Endothelial cell of umbilical vein (primary cell): ENCODE measurements around the gene PLEKHG4B. TPM values are rescaled to one million over a fixed set of nuclear protein-coding genes. Genes with fewer than 3 reads are reported as not detected.

Experiments used
- BruUV-seq: library from RNA; stranded (reverse); fragments of 400-500 nt; replicated peaks from 2 replicates; lab custom pipeline; 2021; lab: Mats Ljungman, UMichigan
- CTCF ChIA-PET: fragments of 300-600, 350-600 bp; sonication (Branson Sonifier 250); formaldehyde crosslinking; loops from one replicate; lab custom pipeline; 2021; ENCODE audit warnings: antibody characterized with exemption, inconsistent platforms; lab: Charles Lee
- POLR2A ChIA-PET: fragments of 300-600, 350-600 bp; sonication (Branson Sonifier 250); formaldehyde crosslinking; loops from one replicate; lab custom pipeline; 2021; ENCODE audit warnings: antibody characterized with exemption, inconsistent platforms; lab: Charles Lee
- DNase-seq: peaks from one replicate; pipeline ENCODE4 v3.0.0-alpha.2; 2011; ENCODE audit warnings: low read depth, low spot score
- FAIRE-seq: peaks from 2 replicates; lab custom pipeline; 2011; peaks lifted over from hg19 to GRCh38; lab: Jason Lieb, UNC
- H2AFZ ChIP-seq: 2 replicates; pipeline ENCODE4 v1.6.0; 2012; ENCODE audit warnings: low read depth, low read length, control low read depth, inconsistent platforms
- H3K27ac ChIP-seq: 2 replicates; pipeline ENCODE4 v1.5.1; 2011; ENCODE audit warnings: low read depth, mild to moderate bottlenecking, control low read depth, low read length, moderate library complexity; ENCODE audit not compliant: insufficient read depth
- H3K27me3 ChIP-seq, 2 experiments: 2 replicates each; pipeline versions ENCODE4 v1.6.0 to v1.6.1; 2011; ENCODE audit warnings: low read length in 2 of 2, mixed read lengths in 1 of 2; ENCODE audit not compliant: control insufficient read depth in 2 of 2, insufficient read depth in 2 of 2
- H3K36me3 ChIP-seq, 2 experiments: 2 replicates in 1 of 2; 3 replicates in 1 of 2; pipeline ENCODE4 v1.5.1; 2011; ENCODE audit warnings: low read length in 2 of 2, mild to moderate bottlenecking in 1 of 2, moderate library complexity in 1 of 2; ENCODE audit not compliant: control insufficient read depth in 2 of 2, insufficient read depth in 2 of 2; ENCODE audit errors: extremely low read depth in 1 of 2
- H3K4me1 ChIP-seq: 3 replicates; pipeline ENCODE4 v1.5.1; 2011; ENCODE audit warnings: mild to moderate bottlenecking, low read length; ENCODE audit not compliant: control insufficient read depth, insufficient read depth; ENCODE audit errors: extremely low read depth
- H3K4me2 ChIP-seq: 2 replicates; pipeline ENCODE4 v1.6.1; 2011; ENCODE audit warnings: low read length, control low read depth, mixed read lengths; ENCODE audit not compliant: insufficient read depth
- H3K4me3 ChIP-seq, 3 experiments: fragments of 200-600 bp in 1 of 3; sonication (generic), shearing (Covaris generic) in 1 of 3; replicated peaks in 1 of 3; 2 replicates each; pipeline ENCODE4 v1.5.1; 2011 to 2016; ENCODE audit warnings: control low read depth in 3 of 3, low read length in 3 of 3, mild to moderate bottlenecking in 2 of 3, inconsistent platforms in 1 of 3, low read depth in 1 of 3, moderate library complexity in 1 of 3; ENCODE audit not compliant: insufficient read depth in 1 of 3
- H3K79me2 ChIP-seq: 2 replicates; pipeline ENCODE4 v1.6.0; 2012; ENCODE audit warnings: low read length, inconsistent platforms; ENCODE audit not compliant: control insufficient read depth, insufficient read depth
- H3K9ac ChIP-seq: replicated peaks from 2 replicates; pipeline ENCODE3; 2011; ENCODE audit warnings: low read length, control low read depth; ENCODE audit not compliant: insufficient read depth; ENCODE audit errors: extremely low read depth
- H3K9me1 ChIP-seq: replicated peaks from 3 replicates; pipeline ENCODE4 v1.6.0; 2011; ENCODE audit warnings: mild to moderate bottlenecking, low read length; ENCODE audit not compliant: control insufficient read depth, insufficient read depth; ENCODE audit errors: extremely low read depth
- H3K9me3 ChIP-seq: replicated peaks from 2 replicates; pipeline ENCODE4 v1.5.1; 2012; ENCODE audit warnings: low read length, inconsistent platforms; ENCODE audit not compliant: control insufficient read depth, insufficient read depth
- H4K20me1 ChIP-seq: replicated peaks from 2 replicates; pipeline ENCODE3; 2011; ENCODE audit warnings: mild to moderate bottlenecking, low read length; ENCODE audit not compliant: control insufficient read depth, insufficient read depth; ENCODE audit errors: extremely low read depth
- CTCF ChIP-seq, 2 donors: IDR thresholded peaks; 1 replicate in 1 of 2; 2 replicates in 1 of 2; pipeline ENCODE4 v1.5.1; 2011; ENCODE audit warnings: low read length in 2 of 2, mild to moderate bottlenecking in 2 of 2, moderate library complexity in 2 of 2, control low read depth in 1 of 2, inconsistent platforms in 1 of 2, low read depth in 1 of 2; ENCODE audit not compliant: insufficient read depth in 1 of 2; ENCODE audit errors: extremely low read depth in 1 of 2
- EZH2 ChIP-seq: IDR thresholded peaks from 2 replicates; pipeline ENCODE4 v1.6.1; 2012; ENCODE audit warnings: borderline replicate concordance, low read depth, mild to moderate bottlenecking, moderate library complexity, low read length, inconsistent platforms; ENCODE audit not compliant: severe bottlenecking
- FOS ChIP-seq: IDR thresholded peaks from 2 replicates; pipeline ENCODE4 v1.6.1; 2011; ENCODE audit warnings: mild to moderate bottlenecking, low read length, moderate library complexity, borderline replicate concordance; ENCODE audit not compliant: insufficient read depth
- GATA2 ChIP-seq: IDR thresholded peaks from 2 replicates; pipeline ENCODE4 v1.7.0; 2011; ENCODE audit warnings: low read depth, mild to moderate bottlenecking, moderate library complexity, mixed read lengths, low read length; ENCODE audit not compliant: insufficient read length, insufficient read depth
- JUN ChIP-seq: IDR thresholded peaks from 2 replicates; pipeline ENCODE4 v1.6.1; 2011; ENCODE audit warnings: borderline replicate concordance, low read depth; ENCODE audit not compliant: insufficient read length, insufficient read depth
- MAX ChIP-seq: IDR thresholded peaks from 2 replicates; pipeline ENCODE4 v1.6.1; 2011; ENCODE audit not compliant: insufficient read depth, insufficient read length
- MYC ChIP-seq: IDR thresholded peaks from one replicate; pipeline ENCODE4 v1.6.1; 2011; ENCODE audit warnings: mild to moderate bottlenecking, low read depth, low read length
- POLR2A ChIP-seq: IDR thresholded peaks from 2 replicates; pipeline ENCODE4 v1.6.1; 2012; ENCODE audit warnings: low read depth, mild to moderate bottlenecking, control low read depth, low read length
- POLR2AphosphoS5 ChIP-seq: IDR thresholded peaks from 2 replicates; pipeline ENCODE4 v1.6.1; 2012; ENCODE audit warnings: low read depth, mild to moderate bottlenecking, control low read depth, low read length, moderate library complexity; ENCODE audit not compliant: insufficient read depth
- dilution Hi-C: fragments of 300-500 bp; cut with MboI; formaldehyde crosslinking; loops from one replicate; pipeline ENCODE4 v1.15.0; 2019; ENCODE audit warnings: low sequenced_read_pairs; ENCODE audit not compliant: extremely low pct_ligation_motif_present
- intact Hi-C: fragments of 100-400 bp; cut with micrococcal nuclease; formaldehyde crosslinking; loops from one replicate; pipeline ENCODE4 v1.10.0; 2022
- polyA plus RNA-seq, 4 experiments: library from polyadenylated mRNA; depleted of rRNA in 3 of 4; stranded (reverse) in 3 of 4; unstranded in 1 of 4; fragments of >200 nt; gene quantifications; 2 replicates each; pipeline versions ENCODE4 v1.2.1 to v1.2.3, GENCODE V29; 2011 to 2012; ENCODE audit warnings: missing spikeins in 1 of 4
- total RNA-seq: library from RNA; stranded (reverse); gene quantifications from 2 replicates; pipeline ENCODE4 v1.2.3, GENCODE V29; 2021

The PLEKHG4B gene
- total and polyA plus RNA-seq, 2 donors (not counting 3 experiments of a cell fraction or from before 2014, with no cell fraction given) = not detected

- no peak overlapping the region for H3K4me2 ChIP-seq
- H4K20me1 ChIP-seq = no peaks in the 10 kb centered on the region
- H3K27me3 ChIP-seq = no peaks in the 10 kb centered on the region
- intact Hi-C loops = no loop called here
- dilution Hi-C loops = no loop called here
- H3K9me1 ChIP-seq = no peaks in the 10 kb centered on the region
- no peak overlapping the region for H3K4me3 ChIP-seq
- ChIA-PET CTCF (no interaction called here), POLR2A (no interaction called here)
- no peak for DNase-seq
- H3K9ac ChIP-seq = no peak overlapping the region
- H3K4me1 ChIP-seq = no peaks in the 10 kb centered on the region
- FAIRE-seq = no peak
- no peak overlapping the region for H3K27ac ChIP-seq
- no peaks in the 10 kb centered on the region for H3K79me2 ChIP-seq
- no peak for TF ChIP-seq MAX
- no peak for TF ChIP-seq EZH2
- TF ChIP-seq GATA2 = no peak
- H3K9me3 ChIP-seq = no peaks in the 10 kb centered on the region
- no peak overlapping the region for H2AFZ ChIP-seq
- H3K36me3 ChIP-seq = no peaks in the 10 kb centered on the region
- BruUV-seq = no TSS peak
Measured at GRCh38 chr5:145585-146323, 53.8 kb downstream of the PLEKHG4B start.

DNA sequence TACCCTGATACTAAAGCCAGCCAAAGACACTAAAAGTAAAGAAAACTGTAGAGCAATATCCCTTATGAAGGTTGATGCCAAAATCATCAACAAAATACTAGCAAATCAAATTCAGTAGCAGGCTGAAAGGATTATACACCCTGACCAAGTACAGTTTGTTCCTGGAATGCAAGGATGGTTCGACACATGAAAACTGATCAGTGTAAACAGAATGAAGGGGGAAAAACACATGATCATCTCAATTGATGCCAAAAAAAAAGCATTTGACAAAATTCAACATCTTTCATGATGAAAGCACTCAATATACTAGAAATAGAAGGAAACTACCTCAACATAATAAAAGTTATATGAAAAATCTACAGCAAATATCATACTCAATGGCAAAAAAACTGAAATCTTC, 55.8 kb downstream of the PLEKHG4B start:
- ChIA-PET POLR2A (no interaction called here), CTCF (no interaction called here)
- TF ChIP-seq POLR2AphosphoS5 (no peak), MYC (no peak), CTCF (IDR thresholded peaks at IDR 0.05; ENCODE audit: extremely low read depth in 1 of 2, insufficient read depth in 1 of 2, low read depth in 1 of 2, low read length in 2 of 2) (no peak), GATA2 (no peak), POLR2A (no peak), EZH2 (no peak), MAX (no peak), FOS (no peak), JUN (no peak)
- BruUV-seq = no TSS peak
- no peak overlapping the region for H3K4me3 ChIP-seq
- DNase-seq = no peak
- dilution Hi-C loops = no loop called here
- no peaks in the 10 kb centered on the region for H3K9me1 ChIP-seq
- no peak overlapping the region for H3K9ac ChIP-seq
- no peaks in the 10 kb centered on the region for H4K20me1 ChIP-seq
- no peaks in the 10 kb centered on the region for H3K4me1 ChIP-seq
- FAIRE-seq = no peak
- H3K79me2 ChIP-seq = no peaks in the 10 kb centered on the region
- H3K9me3 ChIP-seq = no peaks in the 10 kb centered on the region
- H2AFZ ChIP-seq = no peak overlapping the region
- intact Hi-C loops = no loop called here
- H3K4me2 ChIP-seq = no peak overlapping the region
- H3K27me3 ChIP-seq = peaks cover 0 to 3% of the 10 kb centered on the region in 2 experiments
- no peak overlapping the region for H3K27ac ChIP-seq
- H3K36me3 ChIP-seq = no peaks in the 10 kb centered on the region
